A673 (cell line): ENCODE data around the gene TSC22D2. TPM values are rescaled to one million over a fixed set of nuclear protein-coding genes. Genes with fewer than 3 reads are reported as not detected.

Experiments
- BruUV-seq: library from RNA; stranded (reverse); fragments of 400-500 nt; replicated peaks from 2 replicates; lab custom pipeline; 2021; lab: Mats Ljungman, UMichigan
- CTCF ChIA-PET: fragments of 300-600 bp; sonication (Branson Sonifier 250); formaldehyde crosslinking; loops from one replicate; lab custom pipeline; 2022; ENCODE audit warnings: antibody characterized with exemption; lab: Charles Lee
- POLR2A ChIA-PET: fragments of 300-600 bp; sonication (Branson Sonifier 250); formaldehyde crosslinking; loops from one replicate; lab custom pipeline; 2022; ENCODE audit warnings: antibody characterized with exemption; ENCODE audit not compliant: low non-redundant PET; lab: Charles Lee
- DNase-seq: peaks from one replicate; pipeline ENCODE4 v3.0.0-alpha.2; 2015; ENCODE audit warnings: low spot score
- H3K27ac ChIP-seq: fragments of 200-600 bp; sonication (generic); 2 replicates; pipeline ENCODE4 v1.5.1; 2016; ENCODE audit warnings: mixed run types, low read depth, mild to moderate bottlenecking, mixed read lengths, antibody characterized with exemption, low read length; ENCODE audit not compliant: poor library complexity, severe bottlenecking
- H3K27me3 ChIP-seq: fragments of 200-600 bp; sonication (generic); replicated peaks from 2 replicates; pipeline ENCODE4 v1.6.1; 2017; ENCODE audit warnings: mixed run types, low read depth, mild to moderate bottlenecking, mixed read lengths, antibody characterized with exemption, low read length; ENCODE audit not compliant: insufficient read depth, poor library complexity
- H3K36me3 ChIP-seq: fragments of 200-600 bp; sonication (generic); 2 replicates; pipeline ENCODE4 v1.6.1; 2016; ENCODE audit warnings: mixed run types, mild to moderate bottlenecking, mixed read lengths, antibody characterized with exemption, low read length; ENCODE audit not compliant: insufficient read depth, poor library complexity, severe bottlenecking
- H3K4me1 ChIP-seq: fragments of 200-600 bp; sonication (generic); 2 replicates; pipeline ENCODE4 v1.6.1; 2017; ENCODE audit warnings: mixed run types, mild to moderate bottlenecking, mixed read lengths, antibody characterized with exemption, low read length; ENCODE audit not compliant: insufficient read depth, poor library complexity, severe bottlenecking
- H3K4me3 ChIP-seq: fragments of 200-600 bp; sonication (generic); 2 replicates; pipeline ENCODE4 v1.5.1; 2016; ENCODE audit warnings: low read depth, mixed run types, mild to moderate bottlenecking, mixed read lengths, low read length; ENCODE audit not compliant: poor library complexity, severe bottlenecking
- H3K9me3 ChIP-seq: fragments of 200-600 bp; sonication (generic); 2 replicates; pipeline ENCODE4 v1.6.1; 2016; ENCODE audit warnings: mixed run types, low read depth, mild to moderate bottlenecking, mixed read lengths, antibody characterized with exemption, low read length; ENCODE audit not compliant: poor library complexity, severe bottlenecking
- CTCF ChIP-seq: fragments of 300-800, 200-600 bp; sonication (generic); conservative IDR thresholded peaks from 2 replicates; pipeline ENCODE4 v1.5.1; 2017; ENCODE audit warnings: low read depth, mild to moderate bottlenecking, antibody characterized with exemption, low read length, moderate library complexity, mixed read lengths
- EZH2 ChIP-seq: fragments of 200-600 bp; sonication (generic); IDR thresholded peaks from 2 replicates; pipeline ENCODE4 v1.6.1; 2017; ENCODE audit warnings: borderline replicate concordance, low read depth, mild to moderate bottlenecking, mixed read lengths, antibody characterized with exemption, low read length; ENCODE audit not compliant: poor library complexity, severe bottlenecking
- intact Hi-C: fragments of 100-400 bp; cut with micrococcal nuclease; formaldehyde crosslinking; loops from one replicate; pipeline ENCODE4 v1.10.0; 2022; ENCODE audit not compliant: unreplicated experiment
- total RNA-seq: library from RNA; stranded (reverse); gene quantifications from 2 replicates; pipeline ENCODE4 v1.2.3, GENCODE V29; 2021

TSC22D2 gene
- total RNA-seq, 1 experiment from 2014 or later, result 28.9 TPM

DNA sequence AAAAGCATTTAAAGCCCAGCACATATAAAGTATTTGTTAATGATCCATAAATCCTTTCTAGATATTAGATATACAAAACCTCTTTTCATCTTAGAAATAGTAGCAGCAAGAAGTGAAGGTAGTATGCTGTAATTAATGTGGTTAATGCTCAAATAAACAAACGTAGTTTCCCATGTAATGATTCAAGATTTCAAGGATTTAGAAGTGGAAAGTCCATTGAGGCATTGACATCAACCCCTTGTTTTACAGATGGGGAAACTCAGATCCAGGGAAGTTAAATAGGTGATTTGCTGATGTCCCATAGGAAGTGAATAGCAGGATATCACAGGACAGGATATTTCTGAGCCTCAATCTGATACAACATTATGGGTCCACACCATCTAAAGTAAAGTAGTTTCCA, 47.2 kb downstream of the TSC22D2 start:
- CTCF ChIA-PET, result no interaction called here
- POLR2A ChIA-PET, result no interaction called here
- DNase-seq, result no peak
- BruUV-seq, result no TSS peak
- Histone ChIP-seq H3K4me3 (no peak overlapping the region), H3K27me3 (no peaks in the 10 kb centered on the region), H3K36me3 (peaks cover 17% of the 10 kb centered on the region), H3K27ac (no peak overlapping the region), H3K9me3 (no peaks in the 10 kb centered on the region), H3K4me1 (peaks cover 14% of the 10 kb centered on the region)
- intact Hi-C loops, result no loop called here
- TF ChIP-seq EZH2 (no peak), CTCF (no peak)

- peaks cover 17% of the 10 kb centered on the region for H3K36me3 ChIP-seq
- POLR2A ChIA-PET, result no interaction called here
- BruUV-seq, result no TSS peak
- TF ChIP-seq EZH2 (no peak), CTCF (no peak)
- H3K4me3 ChIP-seq, result no peak overlapping the region
- intact Hi-C loops, result no loop called here
- CTCF ChIA-PET, result no interaction called here
- DNase-seq, result no peak
- H3K27ac ChIP-seq, result no peak overlapping the region
- no peaks in the 10 kb centered on the region for H3K4me1 ChIP-seq
- H3K27me3 ChIP-seq, result no peaks in the 10 kb centered on the region
- no peaks in the 10 kb centered on the region for H3K9me3 ChIP-seq
These were observed 49.9 kb downstream of the TSC22D2 start for GRCh38 chr3:150458001-150458400.

- H3K27ac ChIP-seq, result no peak overlapping the region
- TF ChIP-seq EZH2 (no peak), CTCF (no peak)
- intact Hi-C loops, result no loop called here
- H3K4me3 ChIP-seq, result no peak overlapping the region
- H3K4me1 ChIP-seq, result no peaks in the 10 kb centered on the region
- ChIA-PET CTCF (no interaction called here), POLR2A (no interaction called here)
- DNase-seq, result no peak
- no TSS peak for BruUV-seq
- H3K27me3 ChIP-seq, result no peaks in the 10 kb centered on the region
- peaks cover 17% of the 10 kb centered on the region for H3K36me3 ChIP-seq
- no peaks in the 10 kb centered on the region for H3K9me3 ChIP-seq
These were observed 52.4 kb downstream of the TSC22D2 start for GRCh38 chr3:150460484-150460883.
